ENCODE measurements around the gene SPATS2L. TPM values are rescaled to one million over a fixed set of nuclear protein-coding genes. Genes with fewer than 3 reads are reported as not detected.

SPATS2L gene
- total RNA-seq, 2 donors from 2014 or later = 77.4 to 88.7 TPM

- 84% methylated on average over 1 of the region's 1 CpG for WGBS
- no peak overlapping the region for H3K27ac ChIP-seq
- no peaks in the 10 kb centered on the region for H3K27me3 ChIP-seq (replicated peaks; ENCODE audit: insufficient read depth)
- H3K4me1 ChIP-seq (replicated peaks) = no peaks in the 10 kb centered on the region
- intact Hi-C loops (cut with DNase I) = no loop called here
- no peaks in the 10 kb centered on the region for H3K9me3 ChIP-seq
- no peaks in the 10 kb centered on the region for H3K36me3 ChIP-seq
- TF ChIP-seq CTCF (IDR thresholded peaks at IDR 0.05) (no peak), POLR2AphosphoS5 (IDR thresholded peaks at IDR 0.05) (no peak), POLR2A (IDR thresholded peaks at IDR 0.05) (no peak)
- DNase-seq (ENCODE audit: low spot score) = no peak
- H3K4me3 ChIP-seq = no peak overlapping the region
Measured at GRCh38 chr2:200356321-200356720, 49.8 kb downstream of the SPATS2L start.

GRCh38 chr2:200356857-200357384 is 50.4 kb downstream of the SPATS2L start:
- TF ChIP-seq POLR2AphosphoS5 (IDR thresholded peaks at IDR 0.05) (no peak), CTCF (IDR thresholded peaks at IDR 0.05) (no peak)
- Histone ChIP-seq H3K9me3 (no peaks in the 10 kb centered on the region), H3K4me1 (replicated peaks) (no peaks in the 10 kb centered on the region), H3K36me3 (no peaks in the 10 kb centered on the region), H3K27ac (no peak overlapping the region), H3K4me3 (no peak overlapping the region), H3K27me3 (replicated peaks; ENCODE audit: insufficient read depth) (no peaks in the 10 kb centered on the region)
- no peak for DNase-seq (ENCODE audit: low spot score)
- 30% methylated on average over 1 of the region's 1 CpG for WGBS
- intact Hi-C loops (cut with DNase I) = no loop called here

- TF ChIP-seq POLR2AphosphoS5 (IDR thresholded peaks at IDR 0.05) (no peak), POLR2A (IDR thresholded peaks at IDR 0.05) (no peak), CTCF (IDR thresholded peaks at IDR 0.05) (no peak)
- WGBS = 46% methylated on average over 3 of the region's 3 CpGs
- H3K27me3 ChIP-seq (replicated peaks; ENCODE audit: insufficient read depth) = no peaks in the 10 kb centered on the region
- intact Hi-C loops (cut with DNase I) = no loop called here
- H3K27ac ChIP-seq = no peak overlapping the region
- no peak overlapping the region for H3K4me3 ChIP-seq
- H3K36me3 ChIP-seq = no peaks in the 10 kb centered on the region
- H3K9me3 ChIP-seq = no peaks in the 10 kb centered on the region
- no peak for DNase-seq (ENCODE audit: low spot score)
- no peaks in the 10 kb centered on the region for H3K4me1 ChIP-seq (replicated peaks)
Measured at GRCh38 chr2:200357845-200358244, 51.4 kb downstream of the SPATS2L start.

- H3K27ac ChIP-seq = no peak overlapping the region
- no peaks in the 10 kb centered on the region for H3K27me3 ChIP-seq (replicated peaks; ENCODE audit: insufficient read depth)
- no peak for TF ChIP-seq POLR2A (IDR thresholded peaks at IDR 0.05)
- TF ChIP-seq CTCF (IDR thresholded peaks at IDR 0.05) = no peak
- TF ChIP-seq POLR2AphosphoS5 (IDR thresholded peaks at IDR 0.05) = no peak
- DNase-seq (ENCODE audit: low spot score) = no peak
- no peak overlapping the region for H3K4me3 ChIP-seq
- intact Hi-C loops (cut with DNase I) = no loop called here
- 86% methylated on average over 2 of the region's 2 CpGs for WGBS
- H3K36me3 ChIP-seq = no peaks in the 10 kb centered on the region
- no peaks in the 10 kb centered on the region for H3K9me3 ChIP-seq
- H3K4me1 ChIP-seq (replicated peaks) = no peaks in the 10 kb centered on the region
Measured at GRCh38 chr2:200359552-200359951, 53.1 kb downstream of the SPATS2L start.

- H3K4me1 ChIP-seq (replicated peaks) = no peaks in the 10 kb centered on the region
- WGBS = 84% methylated on average over 5 of the region's 5 CpGs
- no peak overlapping the region for H3K4me3 ChIP-seq
- TF ChIP-seq CTCF (IDR thresholded peaks at IDR 0.05) = no peak
- no peak for TF ChIP-seq POLR2AphosphoS5 (IDR thresholded peaks at IDR 0.05)
- no peak for TF ChIP-seq POLR2A (IDR thresholded peaks at IDR 0.05)
- H3K27ac ChIP-seq = no peak overlapping the region
- no peaks in the 10 kb centered on the region for H3K27me3 ChIP-seq (replicated peaks; ENCODE audit: insufficient read depth)
- H3K9me3 ChIP-seq = no peaks in the 10 kb centered on the region
- H3K36me3 ChIP-seq = no peaks in the 10 kb centered on the region
- intact Hi-C loops (cut with DNase I) = no loop called here
- DNase-seq (ENCODE audit: low spot score) = no peak
Measured at GRCh38 chr2:200360364-200360763, 53.9 kb downstream of the SPATS2L start.

Measured in prostate gland (tissue), 2 donors.